GM19328 (cell line): ENCODE measurements around the gene DNHD1.

Experiments
- ATAC-seq: cut with Tn5 transposase; IDR thresholded peaks from one replicate; pipeline ENCODE4 v1.9.1; 2021; ENCODE audit warnings: mild to moderate bottlenecking, moderate library complexity; ENCODE audit not compliant: unreplicated experiment

DNHD1 gene

GRCh38 chr11:6583584-6583983, 86.5 kb downstream of the DNHD1 start:
- ATAC-seq = no peak

- ATAC-seq = no peak
Measured at GRCh38 chr11:6584528-6584927, 87.4 kb downstream of the DNHD1 start.

DNA sequence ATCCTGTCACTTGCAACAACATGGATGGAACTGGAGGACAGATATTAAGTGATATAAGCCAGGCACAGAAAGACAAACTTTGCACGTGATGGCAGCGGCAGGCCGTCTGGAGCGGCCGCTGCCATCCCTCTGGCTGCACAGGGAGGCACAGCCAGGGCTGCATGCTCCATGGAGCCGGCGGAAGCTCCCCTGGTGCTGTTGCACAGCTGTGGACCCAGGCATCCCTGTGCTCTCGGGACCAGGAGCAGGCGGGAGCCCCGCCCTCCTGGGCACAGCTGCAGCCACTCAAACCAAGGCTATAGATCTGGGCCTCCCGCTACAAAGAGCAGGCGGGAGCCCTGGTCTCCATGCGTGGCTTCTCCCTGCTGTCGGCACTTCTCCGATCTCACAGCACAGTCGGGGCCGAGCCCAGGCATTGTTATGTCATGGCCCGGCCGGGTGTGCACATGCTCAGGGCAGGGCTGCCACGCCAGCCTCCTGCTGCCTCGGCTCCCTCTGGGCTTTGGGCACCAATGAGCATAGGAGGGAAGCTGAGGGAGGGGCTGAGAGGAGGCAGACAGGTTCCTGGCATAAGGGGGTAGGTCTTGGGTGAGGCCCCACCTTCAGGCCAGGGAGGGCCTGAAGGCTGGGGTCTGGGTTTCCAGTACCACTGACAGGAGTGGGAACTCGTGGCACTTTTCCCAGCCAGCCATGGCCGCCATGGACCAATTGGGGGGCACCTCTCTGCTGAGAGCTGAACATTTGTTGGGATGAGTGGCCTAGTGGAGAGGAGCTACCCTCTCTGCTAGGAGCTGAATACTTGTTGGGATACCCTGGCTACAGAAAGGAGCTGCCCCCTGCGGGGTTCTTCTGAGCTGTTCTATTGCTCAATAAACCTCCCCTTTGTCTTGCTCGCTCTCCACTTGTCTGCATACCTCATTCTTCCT, 89.6 kb downstream of the DNHD1 start:
- ATAC-seq = no peak

DNA sequence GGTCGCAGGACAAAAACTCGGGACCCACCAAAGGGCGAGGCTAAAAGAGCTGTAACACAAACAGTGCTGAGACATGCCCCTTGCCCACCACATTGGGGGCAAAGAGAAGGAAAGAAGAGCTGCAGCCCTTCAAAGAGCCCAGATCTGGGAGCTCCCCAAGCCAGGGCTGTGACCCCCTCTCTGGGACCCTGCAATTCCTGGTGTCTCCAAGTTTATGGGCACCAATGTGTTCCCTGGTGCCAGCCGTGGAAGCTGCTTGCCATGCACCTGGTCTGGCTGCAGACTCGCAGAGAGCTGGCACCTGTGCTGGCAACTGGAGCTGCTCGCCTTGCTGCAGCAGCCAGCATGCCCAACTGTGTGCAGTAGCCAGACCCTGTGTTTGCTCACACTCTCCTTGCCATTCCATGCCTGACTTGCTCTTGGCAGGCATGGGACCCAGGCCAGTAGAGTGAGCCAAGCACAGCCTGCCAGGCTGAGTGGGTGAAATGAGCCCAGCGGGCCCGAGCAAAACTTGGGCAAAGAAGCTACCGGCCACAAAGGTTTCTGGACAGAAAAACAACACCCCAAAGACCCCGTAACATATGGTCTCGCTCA, 90.4 kb downstream of the DNHD1 start:
- ATAC-seq = no peak

GRCh38 chr11:6588018-6588417, 90.9 kb downstream of the DNHD1 start:
- ATAC-seq = no peak

DNA sequence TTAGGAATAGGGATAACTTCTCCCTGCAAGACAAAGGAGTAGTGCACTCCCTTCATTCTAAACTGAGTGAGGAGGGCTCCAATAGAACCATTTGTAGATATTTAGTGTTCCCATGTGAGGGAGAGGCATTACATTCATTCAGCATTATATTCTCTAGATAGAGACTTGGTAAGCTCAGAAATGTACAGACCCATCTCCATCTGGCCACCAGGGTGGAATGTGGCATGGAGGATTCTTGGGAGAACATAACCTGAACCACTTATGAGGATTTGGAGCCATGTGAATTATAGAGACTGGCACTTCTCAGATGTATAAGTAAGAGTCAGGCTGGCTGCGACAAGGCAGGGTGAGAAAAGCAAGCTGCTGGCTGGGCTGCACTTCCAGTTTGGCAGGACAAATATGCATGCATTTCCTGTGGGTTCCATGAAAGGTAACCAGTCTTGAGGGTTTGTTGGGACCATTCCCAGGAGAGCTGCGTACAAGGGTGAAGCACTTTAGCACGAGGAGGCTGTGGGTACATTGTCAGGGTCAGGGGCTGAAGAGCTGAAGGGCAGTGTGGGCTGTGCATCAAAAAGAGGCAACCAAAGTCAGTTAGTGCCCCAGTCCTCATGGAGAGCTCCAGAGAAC, 97.2 kb downstream of the DNHD1 start:
- no peak for ATAC-seq

DNA sequence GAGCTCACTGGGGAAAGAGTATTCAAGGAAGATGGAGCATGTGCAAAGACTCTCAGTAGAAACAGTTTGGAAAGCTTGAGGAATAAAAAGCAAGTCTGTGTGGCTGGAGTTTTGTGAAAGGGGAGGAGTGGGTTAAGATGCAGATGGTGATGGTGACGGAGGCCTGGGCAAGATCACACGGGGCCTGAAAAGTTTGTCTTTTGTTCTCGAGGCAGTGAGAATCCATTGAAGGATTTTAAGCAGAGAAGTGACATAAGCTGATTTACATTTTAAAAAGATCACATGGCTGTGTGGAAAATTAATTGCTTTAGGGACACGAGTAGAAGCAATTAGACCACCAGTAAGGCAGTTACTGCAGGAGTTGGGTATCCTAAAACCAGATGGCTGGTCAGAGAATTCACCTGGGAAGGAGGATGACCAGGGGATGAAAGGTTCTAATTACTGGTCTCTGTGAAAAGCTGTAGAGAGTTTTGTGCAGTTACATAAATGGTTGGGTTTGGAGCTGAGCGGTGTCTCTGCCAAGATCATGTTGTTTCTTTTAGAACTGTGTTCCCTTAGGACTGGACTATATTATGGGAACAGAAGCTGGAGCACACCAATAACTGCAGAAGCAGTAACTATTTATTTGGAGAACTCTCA, 99.3 kb downstream of the DNHD1 start:
- ATAC-seq = no peak

DNA sequence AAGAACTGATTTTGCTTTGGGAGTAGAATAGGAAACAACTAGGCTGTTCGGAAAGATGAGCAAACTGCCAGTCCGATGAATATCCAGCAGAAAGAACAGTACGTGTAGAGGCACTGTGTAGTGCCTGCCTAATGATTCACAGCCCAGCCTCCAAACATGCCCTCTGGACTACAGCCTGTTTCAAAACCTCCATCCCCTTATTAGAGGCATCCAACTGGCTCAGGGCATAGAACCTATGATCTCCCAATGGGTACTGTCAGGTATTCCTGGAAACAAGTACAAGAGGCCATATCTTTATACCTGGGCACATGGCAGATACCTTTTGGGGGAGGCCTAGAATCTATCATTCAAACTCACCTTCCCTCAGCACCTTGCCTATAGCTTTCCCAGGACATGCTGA, 101.5 kb downstream of the DNHD1 start:
- no peak for ATAC-seq

DNA sequence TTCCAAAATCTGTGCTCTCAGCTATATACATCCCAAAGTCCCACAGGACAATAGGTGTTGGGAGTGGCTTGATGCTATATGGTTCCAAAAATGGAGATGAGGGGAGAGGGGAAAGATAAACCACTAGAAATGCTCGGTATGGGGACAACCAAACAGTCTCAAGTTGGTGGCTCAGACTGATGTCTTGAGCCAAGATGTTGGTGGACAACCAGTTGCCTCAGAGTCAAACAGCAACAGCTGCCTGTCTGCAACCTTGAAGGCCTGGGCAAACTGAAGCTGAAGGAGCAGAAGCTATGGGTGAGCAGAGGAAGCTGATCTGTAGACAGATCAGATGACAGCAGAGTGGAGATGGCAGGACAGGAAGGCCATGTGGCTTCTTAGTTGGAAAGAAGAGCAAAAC, 102.4 kb downstream of the DNHD1 start:
- no peak for ATAC-seq

GRCh38 chr11:6599881-6600390, 102.9 kb downstream of the DNHD1 start:
- no peak for ATAC-seq

- ATAC-seq = no peak
Measured at GRCh38 chr11:6601041-6601461, 104.0 kb downstream of the DNHD1 start.

DNA sequence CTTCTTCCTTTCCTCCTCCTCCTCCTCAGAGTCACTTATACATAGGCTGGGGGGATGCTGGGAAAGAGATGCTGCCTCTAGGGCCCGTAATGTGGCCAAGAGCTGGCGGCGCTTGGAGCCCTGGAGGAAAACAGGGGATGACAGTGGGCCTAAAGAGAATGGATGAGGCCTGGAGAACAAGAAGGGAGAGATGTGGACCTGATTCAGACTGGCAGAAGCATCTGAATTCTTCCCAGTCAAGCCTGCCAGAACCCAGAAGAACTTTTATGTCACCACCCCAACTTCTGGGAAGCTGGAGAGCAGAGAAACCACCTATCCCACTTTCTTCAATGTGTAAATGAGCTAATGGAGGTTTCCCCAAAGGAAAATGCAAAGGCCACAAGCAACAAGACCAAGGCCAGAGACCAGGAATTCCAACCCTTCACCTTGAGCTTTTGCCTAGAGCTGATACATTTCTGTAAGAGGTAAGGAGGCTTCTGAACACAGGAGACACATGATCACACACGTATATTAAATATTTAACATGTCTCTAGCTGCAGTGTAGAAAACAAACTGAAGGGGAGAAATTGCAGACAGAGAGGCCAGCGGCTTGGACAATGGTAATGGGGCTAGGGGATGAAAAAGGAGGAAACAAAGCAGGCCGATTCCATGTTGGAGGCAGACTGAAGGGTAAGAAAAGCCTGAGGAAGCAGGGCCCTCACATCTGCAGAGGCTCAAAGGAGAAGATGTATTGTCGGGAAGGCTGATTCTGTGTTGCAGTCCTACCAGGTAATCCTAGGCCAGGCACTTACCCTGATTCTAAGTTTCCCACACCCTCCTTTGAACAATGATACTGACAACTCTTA, 105.2 kb downstream of the DNHD1 start:
- no peak for ATAC-seq

DNA sequence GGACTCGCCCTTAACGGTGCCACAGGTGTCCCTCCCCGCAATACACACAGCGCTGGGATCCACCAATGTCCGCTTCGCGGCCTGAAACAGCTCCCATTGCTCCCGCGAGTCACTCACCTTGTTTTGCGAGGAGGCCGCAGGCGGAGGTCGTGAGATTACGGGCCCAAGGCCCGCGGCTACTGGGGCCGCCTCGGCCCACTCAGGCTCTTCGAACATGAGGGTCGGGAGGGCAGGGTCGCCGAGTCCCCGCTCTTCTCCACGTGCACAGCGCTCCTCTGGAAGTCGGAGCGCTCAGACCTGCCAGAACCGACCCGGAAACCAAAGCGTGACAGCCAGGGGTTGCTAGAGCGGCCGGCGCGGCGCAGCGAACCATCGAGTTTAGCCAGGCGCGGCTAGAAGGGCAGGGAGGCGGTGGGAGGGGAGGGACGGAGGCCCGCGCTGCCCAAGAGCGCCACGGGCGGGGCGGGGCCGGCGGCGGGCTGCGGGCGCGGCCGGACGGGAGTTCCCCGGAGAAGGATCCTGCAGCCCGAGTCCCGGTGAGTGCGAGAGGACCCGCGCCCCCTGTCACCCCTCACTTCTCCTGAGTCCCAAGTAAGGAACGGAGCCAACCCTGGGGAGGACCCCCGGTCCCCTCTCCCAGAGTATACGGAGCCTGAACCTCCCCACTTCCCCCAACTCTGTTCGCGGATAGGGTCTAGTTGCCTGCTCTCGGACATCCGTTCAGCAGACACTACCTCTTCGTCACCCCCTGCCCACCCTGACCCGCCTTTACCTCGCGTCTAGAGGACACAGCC, 106.4 kb downstream of the DNHD1 start, which contains the start of the genes ILK and RRP8:
TSS of gene ILK (plus strand) at position 488 of the 794 bp plus-strand sequence. CDS start 498 bp downstream, outside the sequence.
TSS of gene RRP8 (minus strand) at position 330 of the 794 bp plus-strand sequence. CDS start at position 216, 114 bp downstream.
- ATAC-seq = peak; percentile 73

DNA sequence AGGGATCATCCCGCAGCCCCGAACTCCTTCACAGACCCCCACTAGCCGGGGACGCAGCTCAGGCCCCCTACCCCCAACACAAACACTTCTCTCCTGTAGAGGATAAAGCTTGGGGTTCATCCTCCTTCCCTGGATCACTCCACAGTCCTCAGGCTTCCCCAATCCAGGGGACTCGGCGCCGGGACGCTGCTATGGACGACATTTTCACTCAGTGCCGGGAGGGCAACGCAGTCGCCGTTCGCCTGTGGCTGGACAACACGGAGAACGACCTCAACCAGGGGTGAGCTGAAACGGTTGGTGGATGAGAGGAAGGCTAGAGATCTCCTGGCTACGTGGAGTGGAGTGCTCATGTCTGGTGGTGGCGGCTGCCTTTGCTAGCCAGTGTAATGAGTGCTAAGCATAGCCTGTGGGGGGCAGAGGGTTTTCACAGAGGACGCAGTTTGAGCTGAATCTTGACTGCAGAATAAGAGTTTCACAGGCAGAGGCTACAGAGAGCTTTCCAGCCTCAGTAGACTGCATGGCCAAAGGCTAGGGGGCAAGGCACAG, 107.1 kb downstream of the DNHD1 start:
- ATAC-seq = no peak

- ATAC-seq = no peak
Measured at GRCh38 chr11:6604790-6605189, 107.7 kb downstream of the DNHD1 start.

- no peak for ATAC-seq
Measured at GRCh38 chr11:6606471-6607189, 109.5 kb downstream of the DNHD1 start.

DNA sequence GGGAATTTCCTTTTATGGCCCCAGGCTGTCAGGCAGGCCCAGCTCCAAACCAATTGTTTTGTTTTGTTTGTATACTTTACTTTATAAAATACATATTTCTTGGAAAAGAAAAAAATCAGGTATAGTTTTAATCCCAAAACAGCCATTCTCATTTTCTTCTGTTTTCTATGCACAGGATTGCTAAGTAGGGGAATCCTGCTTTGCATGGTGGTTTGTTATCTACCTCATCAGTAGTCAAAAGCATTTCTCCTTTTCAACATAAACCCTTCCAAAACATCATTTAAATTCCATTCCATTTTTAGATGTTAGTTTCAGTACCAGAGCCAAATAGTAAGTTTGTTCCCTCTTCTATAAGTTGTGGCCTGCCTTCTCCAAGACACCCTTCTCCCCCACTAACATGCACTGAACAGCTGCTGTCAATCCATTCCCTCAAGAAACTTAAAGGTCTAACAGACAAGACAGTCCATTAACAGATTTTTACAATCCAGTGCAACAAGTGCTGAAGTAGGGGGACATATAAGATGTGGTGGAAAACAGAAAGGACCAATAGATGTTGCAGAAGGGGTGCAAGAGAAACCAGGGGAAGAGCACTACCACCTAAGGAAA, 110.2 kb downstream of the DNHD1 start:
- ATAC-seq = no peak

GRCh38 chr11:6608011-6608410, 110.9 kb downstream of the DNHD1 start:
- ATAC-seq = no peak
